NCI-H146 treated with DMSO at 0.1 percent for 48 hours (cell line): ENCODE data around the gene ATXN7L1.
"Not testable (repeated sequence)": the region's sequence is repeated elsewhere in the genome, so short reads cannot be mapped to it uniquely, and the experiment has no call there.

ENCODE experiments used
- DNase-seq: peaks from one replicate; lab custom pipeline; 2025; ENCODE audit not compliant: unreplicated experiment; lab: John Stamatoyannopoulos, UW

The ATXN7L1 gene

DNA sequence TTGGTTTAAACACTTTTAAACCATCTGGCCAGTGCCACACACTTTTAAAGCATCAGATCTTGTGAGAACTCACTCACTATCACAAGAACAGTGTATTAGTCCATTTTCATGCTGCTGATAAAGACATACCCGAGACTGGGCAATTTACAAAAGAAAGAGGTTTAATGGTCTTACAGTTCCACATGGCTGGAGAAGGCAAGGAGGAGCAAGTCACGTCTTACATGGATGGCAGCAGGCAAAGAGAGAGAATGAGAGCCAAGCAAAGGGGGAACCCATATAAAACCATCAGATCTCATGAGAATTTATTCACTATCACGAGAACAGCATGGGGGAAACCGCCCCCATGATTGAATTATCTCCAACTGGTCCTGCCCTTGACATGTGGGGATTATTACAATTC, 165.7 kb downstream of the ATXN7L1 start:
- DNase-seq, result not testable (repeated sequence)

GRCh38 chr7:105708763-105709080, 167.7 kb downstream of the ATXN7L1 start:
- DNase-seq, result no peak

DNA sequence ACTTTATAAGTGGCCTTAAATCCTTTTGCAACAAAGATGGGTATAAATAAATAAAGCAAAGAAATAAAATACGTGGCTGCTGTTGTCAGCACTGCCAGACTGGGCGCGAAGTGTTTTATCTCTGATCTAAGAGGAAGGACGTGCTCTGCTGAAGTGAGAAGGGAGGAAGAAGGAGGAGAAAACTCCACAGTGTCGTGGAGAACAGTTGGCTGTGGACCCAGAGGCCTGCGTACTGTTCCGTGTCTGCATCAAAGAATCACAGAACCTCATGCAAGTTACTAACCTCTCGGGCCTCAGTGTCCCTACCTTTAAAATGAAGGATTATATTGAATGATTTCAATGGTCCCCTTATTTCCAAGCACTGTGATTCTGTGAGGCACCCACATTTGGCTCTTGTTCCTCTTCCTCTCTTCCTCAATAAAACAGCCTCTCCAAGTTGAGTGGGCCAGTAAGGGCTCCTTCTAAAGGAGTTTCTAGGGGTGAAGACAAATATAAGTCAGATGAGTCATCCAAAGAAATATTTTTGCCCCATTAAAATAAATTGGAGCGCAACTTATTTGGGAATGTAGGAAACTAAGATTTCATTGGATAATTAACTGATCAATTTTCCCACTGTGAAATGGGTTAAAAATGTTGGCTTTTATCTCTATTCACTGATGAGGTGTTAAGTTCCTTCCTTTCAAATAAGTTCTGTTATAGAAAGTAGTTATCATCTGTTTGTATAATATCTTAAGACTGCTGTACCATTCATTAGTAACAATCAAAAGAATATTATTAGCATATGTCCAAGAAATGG, 168.2 kb downstream of the ATXN7L1 start:
- no peak for DNase-seq

GRCh38 chr7:105707381-105707780, 169.0 kb downstream of the ATXN7L1 start:
- DNase-seq, result no peak

DNA sequence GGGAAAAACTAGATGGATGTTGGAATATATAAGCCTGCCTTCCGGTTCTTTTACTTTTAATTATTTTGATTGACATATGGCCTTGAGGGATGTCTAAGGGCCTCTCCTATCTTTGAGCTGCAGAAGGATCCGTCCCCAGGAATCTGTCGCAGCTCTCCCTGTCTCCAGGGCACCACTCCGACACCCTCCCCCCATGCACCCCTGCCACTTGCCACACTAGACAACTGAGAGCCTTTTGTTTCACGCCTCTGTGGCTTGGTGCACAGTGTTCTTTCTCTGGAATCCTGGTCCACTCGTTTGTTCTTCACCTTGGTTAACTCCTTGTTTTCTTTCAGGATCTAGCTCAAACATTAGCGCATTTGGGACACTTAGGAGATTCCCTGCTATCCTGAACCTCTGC, 171.0 kb downstream of the ATXN7L1 start:
- DNase-seq, result no peak

GRCh38 chr7:105703207-105703930, 173.0 kb downstream of the ATXN7L1 start:
- DNase-seq, result no peak

- DNase-seq, result no peak
Measured at GRCh38 chr7:105699568-105700236, 176.7 kb downstream of the ATXN7L1 start.

GRCh38 chr7:105698531-105698930, 177.9 kb downstream of the ATXN7L1 start:
- no peak for DNase-seq

DNA sequence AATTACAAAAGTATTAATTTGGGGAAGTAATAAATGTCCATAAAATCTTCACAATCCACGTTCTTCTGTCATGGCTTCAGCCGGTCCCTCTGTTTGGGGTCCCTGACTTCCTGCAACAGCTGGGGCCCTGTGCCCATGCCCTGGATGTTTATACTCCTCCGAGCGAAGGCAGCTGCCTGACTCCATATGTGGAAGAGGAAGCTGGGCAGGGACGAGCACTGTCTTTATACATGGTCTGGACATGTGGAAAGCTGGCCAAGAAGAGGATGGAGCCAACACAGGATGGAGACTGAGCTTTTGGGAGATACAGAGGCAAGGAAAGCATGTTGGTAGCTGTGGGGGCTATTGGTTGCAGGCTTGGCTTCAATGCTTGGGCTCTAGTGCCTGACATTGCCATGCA, 178.6 kb downstream of the ATXN7L1 start:
- no peak for DNase-seq

DNA sequence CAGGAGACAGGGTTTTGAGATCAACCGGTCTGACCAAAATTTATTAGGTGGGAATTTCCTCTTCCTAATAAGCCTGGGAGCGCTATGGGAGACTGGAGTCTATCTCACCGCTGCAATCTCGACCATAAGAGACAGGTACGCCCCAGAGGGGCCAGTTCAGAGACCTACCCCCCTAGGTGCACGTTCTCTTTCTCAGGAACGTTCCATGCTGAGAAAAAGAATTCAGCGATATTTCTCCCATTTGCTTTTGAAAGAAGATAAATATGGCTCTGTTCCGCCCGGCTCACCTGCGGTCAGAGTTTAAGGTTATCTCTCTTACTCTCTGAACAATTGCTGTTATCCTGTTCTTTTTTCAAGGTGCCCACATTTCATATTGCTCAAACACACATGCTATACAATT, 179.2 kb downstream of the ATXN7L1 start:
- DNase-seq, result not testable (repeated sequence)

DNA sequence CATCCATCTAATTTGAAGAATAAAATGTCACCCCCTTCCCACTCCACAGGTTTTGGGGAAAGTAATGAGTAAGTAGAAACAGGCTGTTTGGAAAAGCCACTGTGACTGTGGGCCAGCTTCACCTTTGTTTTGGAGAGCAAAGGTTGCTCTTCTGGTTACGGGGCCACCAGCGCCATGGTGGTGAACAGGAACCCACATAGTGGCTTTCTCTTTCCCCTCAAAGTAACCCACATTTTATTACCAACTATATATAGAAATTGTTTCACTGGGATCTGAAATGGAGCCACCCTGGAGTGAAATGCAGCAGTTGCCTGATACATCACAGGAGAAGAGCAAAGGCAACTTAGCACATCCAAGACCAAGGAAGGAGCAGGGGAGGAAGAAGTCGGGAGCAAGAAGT, 182.8 kb downstream of the ATXN7L1 start:
- DNase-seq, result no peak

GRCh38 chr7:105691680-105692564, 184.5 kb downstream of the ATXN7L1 start:
- DNase-seq, result no peak

- DNase-seq, result no peak
Measured at GRCh38 chr7:105691082-105691679, 185.2 kb downstream of the ATXN7L1 start.

DNA sequence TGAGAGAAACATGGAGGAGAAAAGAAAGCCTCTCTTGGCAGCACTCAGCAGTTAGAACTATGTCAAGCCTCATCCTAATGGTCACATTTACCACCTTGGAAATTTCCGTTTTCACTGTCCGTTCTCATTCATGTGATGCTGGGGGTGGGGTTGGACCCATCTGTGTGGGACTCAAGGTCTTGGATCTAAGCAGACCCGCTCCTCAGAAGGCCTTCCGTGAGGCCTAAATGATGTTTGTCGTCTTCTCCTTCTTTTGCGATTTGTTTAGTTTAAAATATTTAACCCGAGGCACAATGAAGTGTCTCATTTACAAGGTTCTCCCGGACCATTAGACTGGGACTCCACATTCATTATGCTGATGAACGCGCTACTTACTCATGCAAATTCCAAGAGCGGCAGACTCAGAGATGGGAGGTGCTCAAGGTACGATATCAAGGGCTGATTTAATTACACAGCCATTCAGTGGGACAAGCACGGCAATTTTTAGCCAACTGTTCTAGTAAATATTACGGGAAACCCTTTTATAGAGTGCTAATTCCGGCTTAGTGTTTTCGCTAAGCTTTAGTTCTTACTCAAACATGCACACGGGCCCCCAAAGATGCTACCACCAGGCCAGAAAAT, 186.0 kb downstream of the ATXN7L1 start:
- DNase-seq, result no peak

DNA sequence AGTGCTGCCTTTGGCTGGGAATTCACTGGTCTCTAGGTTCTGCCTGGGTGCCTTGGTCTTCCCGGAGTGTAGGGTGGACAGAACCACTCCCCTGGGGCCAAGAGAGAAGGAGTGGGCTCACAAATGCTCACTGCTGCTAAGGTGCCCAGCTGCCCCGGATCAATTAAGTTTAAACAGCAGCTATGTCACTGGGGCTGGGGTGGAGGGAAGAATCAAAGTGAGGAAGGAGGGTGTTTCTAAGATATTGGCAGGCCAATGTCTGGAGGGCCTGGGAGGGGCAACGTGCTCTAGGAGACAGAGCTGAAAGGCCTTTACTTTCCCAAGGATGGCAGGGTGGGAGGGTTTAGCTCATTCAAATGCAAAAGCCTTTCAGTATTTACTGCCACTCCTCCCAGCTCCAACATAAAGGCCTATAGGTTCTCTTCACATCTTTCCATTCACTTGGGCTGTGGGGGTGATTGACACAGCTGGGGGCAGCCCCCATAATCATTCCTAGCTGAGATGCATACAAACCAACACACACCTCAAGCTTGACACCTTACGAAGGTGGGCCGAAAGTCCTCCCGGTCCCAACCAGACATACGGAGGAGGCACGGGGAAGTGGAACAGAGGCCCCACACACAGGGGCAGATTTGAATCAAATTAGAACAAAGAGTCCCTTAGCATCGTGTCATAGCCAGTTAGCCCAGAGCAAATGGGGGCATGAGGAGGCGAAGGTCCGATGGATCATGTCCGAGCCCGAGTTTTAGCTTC, 187.2 kb downstream of the ATXN7L1 start:
- no peak for DNase-seq

DNA sequence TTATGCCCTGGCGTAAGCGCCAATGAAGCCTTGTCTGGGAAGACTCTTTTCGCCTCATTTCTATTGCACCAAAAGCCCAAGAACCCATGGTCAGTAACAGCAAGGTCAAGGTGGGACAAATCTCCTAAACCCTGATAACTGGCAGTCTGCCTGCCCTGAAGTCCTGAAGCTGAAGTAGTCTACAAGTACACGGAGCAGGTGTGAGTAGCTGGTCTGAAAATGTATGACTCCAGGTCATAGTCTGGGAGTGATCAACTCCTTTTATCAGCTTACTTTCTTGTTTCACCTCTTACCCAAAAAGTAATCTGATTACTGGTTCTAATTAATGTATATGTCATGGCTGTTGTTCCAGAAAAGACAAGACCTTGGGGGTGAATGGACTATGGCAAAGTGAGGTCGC, 187.8 kb downstream of the ATXN7L1 start:
- no peak for DNase-seq

GRCh38 chr7:105685161-105685560, 191.2 kb downstream of the ATXN7L1 start:
- no peak for DNase-seq

DNA sequence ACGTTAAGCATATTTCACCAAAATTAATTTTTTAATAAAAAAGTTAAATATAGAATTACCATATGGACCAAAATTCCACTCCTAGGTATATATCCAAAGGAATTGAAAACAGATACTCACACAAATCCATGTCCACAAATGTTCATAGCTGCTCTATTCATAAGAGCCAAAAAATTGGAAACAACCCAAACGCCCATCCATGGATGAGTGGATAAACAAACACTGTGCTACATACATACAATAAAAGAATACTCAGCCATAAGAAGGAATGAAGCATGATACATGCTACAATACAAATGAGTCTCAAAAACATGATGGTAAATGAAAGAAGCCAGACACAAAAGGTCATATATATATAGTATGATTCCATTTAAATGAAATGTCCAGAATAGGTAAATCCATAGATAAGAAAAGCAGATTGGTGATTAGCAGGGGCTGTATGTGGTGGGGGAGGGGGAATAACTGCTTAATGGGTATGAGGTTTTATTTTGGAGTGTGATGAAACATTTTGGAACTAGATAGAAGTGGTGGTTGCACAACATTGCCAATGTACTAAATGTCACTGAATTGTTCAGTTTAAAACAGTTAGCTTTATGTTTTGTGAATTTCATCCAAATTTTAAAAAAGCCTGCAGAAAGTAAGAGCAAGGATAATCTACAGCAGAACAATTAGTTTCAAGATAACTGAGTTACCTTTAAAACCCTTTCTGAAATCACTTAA, 193.9 kb downstream of the ATXN7L1 start:
- DNase-seq, result no peak
